Testis (tissue), 2 donors: ENCODE data around the gene PCDHAC1.

Source experiments
- CTCF ChIP-seq, 3 experiments: fragments of 450-650 bp in 2 of 3; fragments of 200-600 bp in 1 of 3; sonication (generic) in 1 of 3; IDR thresholded peaks; one replicate each; pipeline ENCODE4 v1.5.1; 2016 to 2019; ENCODE audit warnings: antibody characterized with exemption in 3 of 3, mild to moderate bottlenecking in 2 of 3, moderate library complexity in 1 of 3
- POLR2A ChIP-seq: fragments of 450-650 bp; IDR thresholded peaks from one replicate; pipeline ENCODE4 v1.6.1; 2017; ENCODE audit warnings: antibody characterized with exemption, mild to moderate bottlenecking, moderate library complexity

GRCh38 chr5:140946578-140946977 is 20.5 kb downstream of the PCDHAC1 start:
- TF ChIP-seq CTCF (IDR thresholded peaks at IDR 0.05), result no peak
- no peak for TF ChIP-seq POLR2A
